Middle frontal gyrus (tissue), 1 donor: ENCODE measurements around the gene PMM2.
"Not testable (repeated sequence)": the region's sequence is repeated elsewhere in the genome, so short reads cannot be mapped to it uniquely, and the experiment has no call there.

Source experiments
- DNase-seq: peaks from one replicate; pipeline ENCODE4 v3.0.0-alpha.2; 2015; ENCODE audit warnings: low spot score; ENCODE audit errors: extremely low spot score

PMM2 gene

DNA sequence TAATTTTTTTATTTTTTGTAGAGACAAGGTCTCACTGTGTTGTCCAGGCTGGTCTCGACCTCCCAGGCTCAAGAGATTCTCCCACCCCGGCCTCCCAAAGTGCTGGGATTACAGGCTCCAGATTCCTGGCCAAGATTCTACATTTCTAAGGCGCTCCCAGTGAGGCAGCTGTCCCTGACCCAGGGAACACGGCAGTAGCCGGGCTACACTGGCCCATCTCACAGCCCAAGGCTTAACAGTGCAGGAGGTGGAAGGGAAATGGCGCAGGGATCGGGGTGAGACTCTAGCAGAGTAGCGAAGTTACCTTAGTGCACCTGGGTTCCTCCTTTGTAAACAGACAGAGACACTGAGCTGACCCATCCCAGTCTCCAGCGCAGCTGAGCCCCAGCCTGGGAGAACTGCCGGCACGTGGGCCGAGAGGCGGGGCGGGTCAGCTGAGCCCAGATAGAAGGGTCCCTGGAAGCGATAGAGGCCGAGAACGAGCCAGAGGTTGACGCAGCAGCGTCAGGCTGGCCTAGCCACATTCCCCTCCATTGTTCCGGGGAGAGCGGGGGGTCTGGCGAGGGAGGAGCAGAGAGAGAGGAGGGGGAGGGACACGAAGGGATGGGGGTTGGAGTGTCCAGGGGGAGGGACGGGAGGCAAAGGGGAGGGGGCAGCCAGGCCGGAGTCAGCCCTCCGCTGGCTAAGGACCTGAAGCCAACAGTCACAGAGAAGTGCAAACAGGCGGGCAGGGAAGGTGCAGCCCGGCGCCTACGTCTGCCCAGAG lies 68.7 kb downstream of the PMM2 start:
- DNase-seq, result no peak

DNA sequence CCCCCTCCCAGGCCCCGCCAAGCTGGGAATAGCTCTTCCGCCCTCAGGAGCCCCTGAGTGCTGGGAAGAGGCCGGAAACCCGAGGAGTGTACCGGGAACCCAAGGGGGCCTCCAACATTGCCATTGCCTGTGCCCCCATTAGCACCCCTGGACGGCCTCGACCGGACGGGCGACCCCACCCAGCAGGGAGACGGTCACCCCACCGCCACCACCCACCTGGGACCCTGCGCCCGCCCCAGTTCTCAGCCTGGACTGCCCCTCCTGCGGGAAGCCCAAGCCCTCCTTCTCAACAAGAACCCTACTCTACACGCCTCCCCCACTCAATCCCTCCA lies 69.2 kb downstream of the PMM2 start:
- no peak for DNase-seq

DNA sequence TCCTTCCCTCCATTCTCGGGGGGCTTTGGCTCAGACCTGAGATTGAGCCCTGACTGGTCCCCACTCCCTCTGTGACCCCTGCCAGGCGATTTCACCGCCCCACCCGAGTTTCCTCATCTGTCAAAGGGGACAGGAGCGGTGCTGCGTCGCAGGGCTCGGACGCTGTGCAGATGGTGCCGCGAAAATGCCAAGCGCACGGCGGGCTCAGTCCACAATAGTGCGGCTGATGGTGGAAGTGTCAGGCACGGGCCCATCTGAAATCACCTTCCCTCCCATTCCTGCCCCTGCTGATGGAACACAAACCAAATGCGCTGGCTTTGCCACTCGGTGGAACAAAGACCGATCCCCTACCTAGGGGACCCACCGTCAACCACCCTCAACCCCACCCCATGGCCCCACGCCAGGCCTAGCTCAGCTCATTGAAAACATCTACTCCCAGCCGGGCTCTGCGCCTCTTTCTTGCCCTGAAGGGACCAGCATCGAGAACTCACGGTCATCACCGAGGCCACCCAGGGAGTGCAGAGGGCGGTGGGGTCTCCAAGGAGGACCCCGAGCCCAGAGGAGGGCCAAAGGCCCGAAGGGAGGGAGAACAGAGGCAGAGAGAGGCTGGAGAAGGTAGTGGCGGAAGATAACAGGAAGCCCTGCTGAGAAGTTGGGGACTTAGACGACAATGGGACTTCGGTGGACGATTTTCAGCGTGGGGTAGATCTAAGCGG lies 69.7 kb downstream of the PMM2 start:
- no peak for DNase-seq

DNA sequence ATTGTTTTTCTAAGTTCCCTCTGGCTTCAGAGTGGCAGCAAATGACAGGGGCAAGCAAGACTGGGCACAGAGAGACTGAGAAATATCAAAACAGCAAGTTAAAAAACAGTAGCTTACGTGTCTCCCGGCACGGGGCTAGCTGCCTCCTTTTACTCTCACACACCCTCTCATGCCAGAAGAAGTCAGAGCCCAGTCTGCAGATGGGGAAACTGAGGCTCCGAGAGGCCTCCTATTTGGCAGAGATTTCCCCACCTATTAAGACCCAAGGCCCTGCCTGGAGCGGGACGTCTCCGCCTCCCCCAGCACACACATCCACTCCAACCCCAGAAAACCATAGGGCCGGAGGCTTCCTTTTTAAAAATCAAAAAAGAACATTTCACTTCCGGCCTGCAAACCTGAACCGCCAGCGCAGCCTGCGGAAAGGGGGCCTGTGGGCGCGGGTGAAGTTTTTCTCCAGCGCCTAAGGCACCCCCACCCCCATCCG lies 70.3 kb downstream of the PMM2 start:
- DNase-seq, result no peak

DNA sequence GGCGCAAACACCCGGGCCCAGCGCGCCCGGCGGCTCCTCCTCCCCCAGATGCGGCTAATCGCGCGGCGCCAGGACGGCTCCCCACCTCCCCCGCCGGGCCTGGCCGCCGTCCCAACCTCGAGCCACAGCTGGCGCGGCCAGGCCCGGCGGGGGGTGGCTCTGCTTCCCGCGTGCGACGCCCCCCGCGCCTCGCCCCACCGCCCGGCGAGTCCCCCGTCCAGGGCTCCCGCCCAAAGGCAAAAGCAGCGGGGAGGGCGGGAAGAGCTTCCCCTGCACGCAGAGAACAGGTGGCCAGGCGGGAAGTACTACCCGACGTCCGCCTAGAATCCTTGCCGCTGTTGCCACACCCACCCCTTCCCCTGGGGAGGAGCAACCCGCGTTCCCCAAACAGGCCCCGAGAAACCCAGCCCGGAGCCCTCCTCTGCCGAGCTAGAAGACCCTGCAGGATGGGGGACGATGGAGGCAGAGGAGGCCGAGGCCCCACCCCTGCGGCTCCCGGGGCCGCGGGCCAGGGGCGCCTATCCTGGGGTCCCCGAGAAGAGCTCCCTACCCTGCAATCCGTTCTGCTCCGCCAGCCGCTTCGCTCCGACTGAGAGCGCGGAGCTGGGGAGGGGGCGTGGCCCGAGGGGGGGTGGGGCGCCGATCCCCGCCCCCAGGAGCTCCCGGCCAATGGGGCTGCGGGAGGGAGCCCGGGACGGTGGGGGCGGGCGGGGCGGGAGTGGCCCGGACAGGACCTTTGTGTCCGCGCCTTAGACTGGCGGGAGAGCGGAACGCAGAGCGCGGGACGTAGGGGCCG lies 71.0 kb downstream of the PMM2 start, which contains the start of gene CARHSP1:
CARHSP1 (minus strand) TSS at position 591 of the 796 bp plus-strand sequence. CDS start 9,678 bp downstream, outside the sequence.
- peak; percentile 52 for DNase-seq

DNA sequence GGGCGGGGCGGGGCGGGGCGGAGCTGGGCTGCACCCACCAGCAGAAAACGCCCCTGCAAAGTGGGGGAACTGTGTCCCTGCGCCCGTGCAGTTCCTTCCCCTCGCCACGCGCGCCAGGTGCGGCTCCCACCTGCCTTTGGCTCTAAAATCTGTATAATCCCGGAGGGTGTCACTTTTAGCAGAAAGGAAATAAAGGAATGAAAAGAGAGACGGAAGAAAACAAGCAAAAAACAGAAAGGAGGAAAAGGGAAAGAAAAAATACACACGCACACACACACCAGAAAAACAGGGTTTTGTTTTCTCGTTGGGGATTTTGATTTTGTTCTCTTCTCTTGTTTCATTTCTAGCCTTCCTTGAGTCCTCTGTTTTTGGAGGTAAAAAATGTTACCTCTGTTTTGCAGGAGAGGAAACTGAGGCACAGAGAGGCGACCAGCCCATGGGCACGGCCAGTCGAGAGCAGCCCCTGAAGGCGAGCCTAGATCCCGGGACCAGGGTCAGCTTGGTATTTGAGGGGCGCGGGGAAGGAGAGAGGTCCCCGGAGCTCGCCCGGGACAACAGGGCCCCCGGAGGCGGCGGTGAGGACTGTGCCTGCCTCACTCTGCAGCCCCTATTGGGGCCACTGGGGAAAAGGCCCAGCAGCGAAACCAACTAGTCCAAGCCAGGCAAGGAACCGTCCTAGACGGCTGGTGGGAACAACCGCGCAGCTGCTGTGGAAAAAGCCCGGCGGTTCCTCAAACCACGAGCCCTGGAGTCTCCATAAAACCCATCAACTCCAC lies 71.8 kb downstream of the PMM2 start:
- no peak for DNase-seq

DNA sequence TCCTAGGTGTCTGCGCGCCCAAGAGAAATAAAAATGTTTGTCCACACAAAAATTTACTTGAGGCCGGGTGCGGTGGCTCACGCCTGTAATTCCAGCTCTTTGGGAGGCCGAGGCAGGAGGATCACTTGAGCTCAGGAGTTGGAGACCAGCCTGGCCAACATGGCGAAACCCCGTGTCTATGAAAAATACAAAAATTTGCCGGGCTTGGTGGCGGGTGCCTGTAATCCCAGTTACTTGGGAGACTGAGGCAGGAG lies 72.3 kb downstream of the PMM2 start:
- DNase-seq, result not testable (repeated sequence)

DNA sequence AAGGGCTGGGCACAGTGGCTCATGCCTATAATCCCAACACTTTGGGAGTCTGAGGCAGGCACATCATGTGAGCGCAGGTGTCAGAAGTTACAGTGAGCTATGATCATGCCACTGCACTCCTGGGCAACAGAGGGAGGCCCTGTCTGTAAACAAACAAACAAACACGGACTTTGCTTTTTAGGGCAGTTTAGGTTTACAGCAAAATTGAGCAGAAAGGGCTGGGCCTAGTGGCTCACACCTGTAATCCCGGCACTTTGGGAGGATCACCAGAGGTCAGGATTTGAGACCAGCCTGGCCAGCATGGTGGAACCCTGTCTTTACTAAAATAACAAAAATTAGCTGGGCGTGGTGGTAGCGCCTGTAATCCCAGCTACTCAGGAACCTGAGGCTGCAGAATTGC lies 74.4 kb downstream of the PMM2 start:
- no peak for DNase-seq

DNA sequence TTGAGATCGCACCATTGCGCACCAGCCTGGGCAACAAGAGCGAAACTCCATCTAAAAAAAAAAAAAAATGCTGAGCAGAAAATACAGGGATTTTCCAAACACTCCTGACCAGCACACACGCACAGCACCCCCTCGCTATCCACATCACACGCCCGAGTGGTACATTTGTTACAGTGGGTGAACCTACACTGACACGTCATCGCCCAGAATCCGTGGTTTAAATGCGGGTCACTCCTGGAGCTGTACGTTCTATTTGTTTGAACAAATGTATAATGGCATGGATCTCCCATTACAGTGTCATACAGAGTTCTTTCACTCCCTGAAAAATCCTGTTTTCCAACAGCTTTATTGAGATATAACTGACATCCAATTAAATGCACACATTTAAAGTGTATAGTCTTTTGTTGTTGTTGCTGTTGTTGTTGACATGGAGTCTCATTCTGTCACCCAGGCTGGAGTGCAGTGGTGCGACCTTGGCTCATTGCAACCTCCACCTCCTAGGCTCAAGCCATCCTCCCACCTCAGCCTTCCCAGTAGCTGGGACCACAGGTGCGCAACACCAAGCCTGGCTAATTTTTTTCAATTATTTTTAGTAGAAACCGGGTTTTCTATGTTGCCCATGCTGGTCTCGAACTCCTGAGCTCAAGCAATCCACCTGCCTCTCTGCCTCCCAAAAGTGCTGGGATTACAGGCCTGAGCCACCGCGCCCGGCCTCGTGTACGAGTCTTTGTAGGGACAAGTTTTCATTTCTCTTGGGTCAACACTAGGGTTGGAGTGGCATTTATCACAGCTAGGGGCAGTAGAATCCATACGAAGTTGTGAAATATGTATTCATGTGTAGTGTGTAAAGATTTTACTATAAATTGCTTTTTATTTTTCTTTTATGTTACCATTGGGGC lies 75.6 kb downstream of the PMM2 start:
- DNase-seq, result no peak

DNA sequence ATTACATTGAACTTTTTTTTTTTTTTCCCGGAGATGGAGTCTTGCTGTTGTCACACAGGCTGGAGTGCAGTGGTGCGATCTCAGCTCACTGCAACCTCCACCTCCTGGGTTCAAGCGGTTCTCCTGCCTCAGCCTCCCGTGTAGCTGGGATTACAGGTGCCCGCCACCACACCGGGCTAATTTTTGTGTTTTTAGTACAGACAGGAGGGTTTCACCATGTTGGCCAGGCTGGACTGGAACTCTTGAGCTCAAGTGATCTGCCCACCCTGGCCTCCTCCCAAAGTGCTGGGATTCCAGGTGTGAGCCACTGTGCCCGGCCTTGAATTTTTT lies 76.2 kb downstream of the PMM2 start:
- DNase-seq, result not testable (repeated sequence)

DNA sequence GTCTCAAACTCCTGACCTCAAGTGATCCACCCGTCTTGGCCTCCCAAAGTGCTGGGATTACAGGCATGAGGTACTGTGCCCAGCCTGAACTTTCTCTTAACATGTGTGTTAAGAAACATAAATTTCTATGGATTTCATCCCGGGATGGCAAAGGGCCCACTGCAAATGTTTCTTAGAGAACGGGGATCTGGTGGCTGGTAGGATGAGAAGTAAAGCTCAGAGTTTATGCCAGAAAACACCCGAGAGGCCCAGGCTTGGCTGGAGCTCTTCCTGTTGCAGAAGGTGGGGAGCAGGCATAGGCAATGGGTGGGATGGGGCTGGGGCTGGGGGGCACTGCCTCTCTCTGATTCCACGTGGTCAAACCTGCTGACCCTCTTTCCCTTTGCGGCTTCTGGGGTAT lies 76.7 kb downstream of the PMM2 start:
- no peak for DNase-seq

DNA sequence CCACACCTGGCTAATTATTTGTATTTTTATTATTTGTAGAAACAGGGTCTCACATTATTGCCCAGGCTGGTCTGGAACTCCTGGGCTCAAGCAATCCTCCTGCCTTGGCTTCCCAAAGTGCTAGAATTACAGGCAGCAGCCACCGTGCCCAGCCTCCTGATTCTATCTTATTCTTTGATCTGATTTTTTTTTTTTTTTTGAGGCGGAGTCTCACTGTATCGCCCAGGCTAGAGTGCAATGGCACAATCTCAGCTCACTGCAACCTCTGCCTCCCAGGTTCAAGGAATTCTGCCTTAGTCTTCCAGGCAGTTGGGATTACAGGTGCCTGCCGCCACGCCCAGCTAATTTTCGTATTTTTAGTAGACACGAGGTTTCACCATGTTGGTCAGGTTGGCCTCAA lies 77.7 kb downstream of the PMM2 start:
- not testable (repeated sequence) for DNase-seq

DNA sequence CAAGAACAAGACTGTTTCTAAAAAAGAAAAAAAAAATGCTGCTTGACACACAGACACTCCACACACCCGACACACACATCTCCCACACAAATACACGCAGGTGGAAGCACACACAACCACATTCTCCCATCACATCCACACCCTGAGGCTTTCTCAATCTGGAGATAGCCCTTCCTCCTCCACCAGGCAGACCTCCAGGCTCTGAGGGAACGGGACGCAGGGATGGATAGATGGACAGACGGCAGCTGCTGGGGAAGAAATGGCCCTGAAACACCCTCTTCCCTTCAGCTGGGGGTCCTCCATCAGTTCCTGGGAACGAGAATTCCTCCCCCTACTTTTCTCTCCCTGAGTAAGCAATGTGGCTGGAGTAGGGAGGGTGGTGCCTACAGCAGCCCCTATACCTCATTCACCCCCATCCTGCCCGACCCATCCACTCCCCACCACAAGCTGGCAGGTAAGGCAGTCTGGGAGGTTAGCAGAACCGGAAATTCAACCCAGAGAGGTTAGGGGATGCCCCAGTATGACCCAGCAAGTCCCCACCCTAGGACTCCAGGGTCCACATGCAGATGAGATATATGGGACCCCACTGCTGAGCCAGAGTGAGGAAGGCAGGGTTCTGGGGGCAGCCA lies 80.4 kb downstream of the PMM2 start:
- DNase-seq, result no peak

DNA sequence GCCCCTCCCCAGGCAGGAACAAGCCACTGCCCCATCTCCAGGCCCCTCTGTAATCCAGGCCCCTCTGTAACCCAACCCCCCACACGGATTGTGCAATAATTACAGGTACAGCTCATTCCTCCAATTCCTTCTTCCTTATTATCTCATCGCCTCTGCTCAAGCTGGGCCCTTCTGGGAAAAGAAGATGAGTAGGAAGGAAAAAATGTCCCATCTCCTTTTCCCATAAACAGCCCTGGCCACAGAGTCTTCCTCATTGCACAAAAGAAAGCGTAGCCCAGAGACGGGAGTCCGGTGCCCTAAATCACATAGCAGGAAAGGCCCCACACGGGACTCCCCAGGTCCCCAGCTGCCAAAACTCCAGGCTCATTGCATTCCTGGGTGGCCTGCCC lies 80.9 kb downstream of the PMM2 start:
- no peak for DNase-seq

DNA sequence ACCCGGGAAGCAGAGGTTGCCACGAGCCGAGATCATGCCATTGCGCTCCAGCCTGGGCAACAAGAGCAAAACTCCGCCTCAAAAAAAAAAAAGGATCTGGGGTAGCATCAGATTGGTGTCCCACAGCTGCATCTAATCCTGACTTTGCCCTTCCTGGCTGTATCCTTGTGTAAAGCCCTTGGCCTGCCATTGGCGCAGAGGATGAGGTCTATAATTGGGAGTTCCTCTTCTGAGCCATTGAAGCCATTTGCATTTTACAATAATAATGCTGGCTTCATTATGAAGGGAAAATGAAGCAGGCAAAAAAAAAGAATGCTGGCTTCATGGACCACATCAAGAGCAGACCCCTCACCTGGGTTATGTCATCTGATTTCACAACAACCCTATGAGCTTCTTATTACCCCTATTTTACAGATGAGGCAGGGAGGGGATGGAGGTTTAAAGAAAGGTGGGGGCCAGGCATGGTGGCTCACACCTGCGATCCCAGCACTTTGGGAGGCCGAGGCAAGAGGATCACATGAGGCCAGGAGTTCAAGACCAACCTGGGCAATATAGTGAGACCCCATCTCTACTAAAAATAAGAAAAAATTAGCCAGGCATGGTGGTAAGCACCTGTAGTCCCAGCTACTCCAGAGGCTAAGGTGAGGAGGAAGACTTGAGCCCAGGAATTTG lies 83.3 kb downstream of the PMM2 start:
- no peak for DNase-seq

DNA sequence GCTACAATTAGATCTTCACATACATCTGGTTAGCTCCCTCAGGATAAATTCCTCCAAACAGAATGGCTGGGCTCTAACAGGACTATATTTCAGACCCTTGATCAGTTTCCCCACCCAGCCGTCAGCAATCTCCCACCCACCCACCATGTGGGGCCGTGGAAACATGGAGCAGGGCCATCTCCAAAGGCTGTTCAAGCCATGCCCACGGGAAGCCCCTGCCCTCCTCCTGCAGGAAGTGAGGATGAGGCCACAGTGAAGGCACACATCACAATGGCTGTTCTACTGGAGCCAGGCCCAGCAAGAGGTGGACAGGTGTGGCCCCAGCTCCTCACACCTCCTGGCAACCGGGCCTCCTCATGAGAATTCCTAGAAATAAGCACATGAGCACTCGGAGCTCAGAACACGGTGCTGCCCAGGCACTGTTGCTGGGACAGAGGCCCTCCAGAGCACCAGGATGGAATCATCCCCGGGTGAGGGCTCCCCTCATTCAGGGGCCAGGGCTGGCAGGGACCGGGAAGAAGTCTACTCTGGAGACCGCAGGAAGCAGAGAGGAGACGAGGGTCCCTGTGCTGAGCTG lies 84.5 kb downstream of the PMM2 start, which contains the start of gene LITAFD:
LITAFD (plus strand) TSS at position 311 of the 577 bp plus-strand sequence. CDS start 2,005 bp downstream, outside the sequence.
- DNase-seq, result no peak

DNA sequence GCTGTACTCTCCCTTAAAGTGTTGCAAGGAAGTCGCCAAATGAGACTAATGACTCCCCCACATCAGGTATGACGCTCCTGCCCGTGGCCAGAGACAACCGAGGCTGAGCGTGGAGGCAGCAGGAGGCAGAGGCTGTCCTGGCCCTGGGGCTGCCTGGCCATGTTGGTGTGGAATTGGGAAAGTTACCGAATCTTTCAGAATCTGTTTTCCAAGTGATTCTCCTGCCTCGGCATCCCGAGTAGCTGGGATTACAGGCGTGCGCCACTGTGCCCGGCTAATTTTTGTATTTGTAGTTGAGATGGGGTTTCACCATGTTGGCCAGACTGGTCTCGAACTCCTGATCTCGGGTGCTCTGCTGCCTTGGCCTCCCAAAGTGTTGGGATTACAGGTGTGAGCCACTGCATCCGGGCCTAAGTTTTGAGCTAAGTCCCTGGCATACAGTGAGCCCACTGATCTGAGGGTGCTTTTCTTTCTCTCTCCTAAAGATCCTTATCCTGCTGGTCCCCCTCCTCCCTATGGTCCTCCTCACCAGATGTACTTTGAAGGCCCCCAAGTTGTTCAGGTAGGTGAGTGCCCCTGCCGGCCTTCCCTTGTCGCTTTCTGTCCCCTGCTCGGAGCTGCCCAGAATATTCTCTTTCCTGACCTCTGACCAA lies 85.2 kb downstream of the PMM2 start:
- no peak for DNase-seq
